Myocyte (in vitro differentiated cells): ENCODE results near the gene ARHGEF4. TPM values are rescaled to one million over a fixed set of nuclear protein-coding genes. Genes with fewer than 3 reads are reported as not detected.
"Not testable (repeated sequence)": the region's sequence is repeated elsewhere in the genome, so short reads cannot be mapped to it uniquely, and the experiment has no call there.

ENCODE experiments used
- DNase-seq: peaks from one replicate; pipeline ENCODE4 v3.0.0-alpha.2; 2012; ENCODE audit warnings: low read depth
- total RNA-seq: library from RNA; depleted of rRNA; stranded (reverse); fragments of >200 nt; gene quantifications from 2 replicates; pipeline ENCODE4 v1.2.3, GENCODE V29; 2014

ARHGEF4 gene
- total RNA-seq, 1 donor from 2014 or later = 0.86 TPM

GRCh38 chr2:131075578-131075977, 238.9 kb downstream of the ARHGEF4 start:
- DNase-seq = not testable (repeated sequence)

DNA sequence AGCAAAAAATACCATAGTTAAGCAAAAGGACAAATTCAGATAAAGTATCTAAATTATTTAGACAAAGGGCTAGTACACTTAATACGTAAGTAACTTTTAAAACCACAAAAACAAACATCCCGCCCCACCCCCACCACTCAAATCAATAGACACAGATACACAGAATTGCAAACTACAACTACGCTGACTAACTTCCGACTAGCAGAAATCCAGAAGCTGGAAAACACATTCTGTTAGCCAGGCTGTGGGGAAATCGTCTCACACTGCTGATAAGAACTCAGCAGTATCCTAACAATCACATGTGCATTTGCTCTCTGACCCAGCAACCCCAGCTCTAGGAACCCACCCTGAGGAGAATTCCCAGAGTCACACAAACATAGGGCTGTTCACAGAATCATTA, 240.0 kb downstream of the ARHGEF4 start:
- no peak for DNase-seq

DNA sequence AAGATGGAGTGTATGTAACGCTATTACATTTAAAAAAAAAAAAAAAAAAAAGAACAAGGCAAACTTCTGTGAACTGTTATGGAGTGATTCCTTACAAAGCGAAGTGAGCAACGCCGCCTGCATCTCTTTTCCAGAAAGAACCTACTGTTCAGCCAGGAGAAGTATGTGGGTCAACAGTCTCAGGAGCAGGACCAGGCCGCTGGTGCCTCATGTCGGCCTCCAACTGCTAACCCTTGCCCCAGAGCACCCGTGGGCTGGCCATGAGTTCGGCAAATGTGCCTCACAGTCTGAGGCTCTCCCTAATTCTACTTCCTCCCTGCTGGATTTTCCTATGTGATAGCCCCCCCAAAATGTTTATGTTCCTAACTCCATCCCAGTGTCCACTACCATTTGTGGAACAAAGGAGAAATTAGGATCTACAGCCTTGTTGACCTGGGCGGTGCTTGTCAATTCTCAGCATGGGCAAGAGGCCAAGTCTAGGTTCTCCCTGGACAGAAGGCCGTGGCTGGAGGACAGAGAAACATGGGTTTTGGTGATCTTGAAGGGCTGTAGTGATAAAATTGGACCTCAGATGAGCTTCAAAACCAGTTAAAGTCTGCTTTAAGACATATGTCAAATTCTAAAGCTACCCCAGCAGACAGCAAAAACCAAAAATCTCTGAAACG, 240.6 kb downstream of the ARHGEF4 start:
- no peak for DNase-seq

- no peak for DNase-seq
These were observed 241.3 kb downstream of the ARHGEF4 start for GRCh38 chr2:131077966-131078365.

DNA sequence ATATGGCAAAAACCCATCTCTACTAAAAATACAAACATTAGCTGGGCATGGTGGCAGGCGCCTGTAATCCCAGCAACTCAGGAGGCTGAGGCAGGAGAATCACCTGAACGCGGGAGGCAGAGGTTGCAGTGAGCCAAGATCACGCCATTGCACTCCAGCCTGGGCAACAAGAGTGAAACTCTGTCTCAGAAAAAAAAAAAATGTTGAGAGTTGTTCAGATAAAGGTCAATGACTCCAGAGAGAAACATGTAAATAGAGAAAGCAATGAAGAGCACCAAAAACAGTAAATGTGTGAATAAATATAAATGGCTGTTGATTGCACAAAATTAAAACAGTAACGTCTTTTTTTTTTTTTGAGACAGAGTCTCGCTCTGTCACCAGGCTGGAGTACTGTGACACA, 243.2 kb downstream of the ARHGEF4 start:
- DNase-seq = not testable (repeated sequence)

DNA sequence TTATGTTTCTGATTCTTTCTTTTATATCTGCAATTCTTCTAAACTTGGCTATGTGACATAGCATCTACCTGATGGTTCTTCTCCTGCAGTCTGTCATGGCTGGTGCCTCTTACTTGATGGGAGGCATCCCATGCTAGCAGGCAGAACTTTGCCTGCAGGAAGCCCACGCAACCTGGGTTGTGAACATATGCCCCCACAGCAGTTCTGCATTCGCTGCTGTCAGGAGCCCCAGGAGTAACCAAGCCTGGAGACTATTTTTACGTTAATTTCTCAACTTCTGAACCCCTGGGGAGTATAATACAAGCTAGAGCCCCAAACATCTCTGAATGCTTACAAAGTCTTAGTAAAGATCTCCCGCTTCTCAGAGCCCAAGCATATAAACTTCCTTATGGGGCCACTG, 244.5 kb downstream of the ARHGEF4 start:
- DNase-seq = no peak

DNA sequence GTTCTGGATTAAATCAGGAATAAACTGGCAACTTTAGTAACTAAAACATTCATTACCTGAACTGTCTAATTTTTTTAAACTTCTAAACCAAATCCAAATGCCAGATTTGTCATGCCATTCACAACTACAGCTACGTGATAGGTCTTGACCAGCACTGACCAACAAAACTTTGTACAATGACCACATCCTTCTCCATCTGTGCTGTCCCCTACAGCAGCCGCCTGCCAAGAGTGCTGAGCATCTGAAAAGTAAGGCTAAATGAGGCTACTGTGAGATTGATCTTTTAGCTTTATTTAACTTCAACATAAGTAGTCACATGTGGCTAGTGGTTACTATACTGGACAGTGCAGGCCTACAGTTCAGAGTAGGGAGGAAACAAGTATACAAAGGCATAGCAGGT, 248.9 kb downstream of the ARHGEF4 start:
- DNase-seq = peak; percentile 37

GRCh38 chr2:131092458-131093005, 255.8 kb downstream of the ARHGEF4 start:
- DNase-seq = no peak

GRCh38 chr2:131093006-131093695, 256.4 kb downstream of the ARHGEF4 start, which contains the start of gene FAM168B:
TSS of gene FAM168B (minus strand) at chr2:131093460. CDS start at chr2:131082646, 10,814 bp downstream.
- peak; percentile 91 for DNase-seq

DNA sequence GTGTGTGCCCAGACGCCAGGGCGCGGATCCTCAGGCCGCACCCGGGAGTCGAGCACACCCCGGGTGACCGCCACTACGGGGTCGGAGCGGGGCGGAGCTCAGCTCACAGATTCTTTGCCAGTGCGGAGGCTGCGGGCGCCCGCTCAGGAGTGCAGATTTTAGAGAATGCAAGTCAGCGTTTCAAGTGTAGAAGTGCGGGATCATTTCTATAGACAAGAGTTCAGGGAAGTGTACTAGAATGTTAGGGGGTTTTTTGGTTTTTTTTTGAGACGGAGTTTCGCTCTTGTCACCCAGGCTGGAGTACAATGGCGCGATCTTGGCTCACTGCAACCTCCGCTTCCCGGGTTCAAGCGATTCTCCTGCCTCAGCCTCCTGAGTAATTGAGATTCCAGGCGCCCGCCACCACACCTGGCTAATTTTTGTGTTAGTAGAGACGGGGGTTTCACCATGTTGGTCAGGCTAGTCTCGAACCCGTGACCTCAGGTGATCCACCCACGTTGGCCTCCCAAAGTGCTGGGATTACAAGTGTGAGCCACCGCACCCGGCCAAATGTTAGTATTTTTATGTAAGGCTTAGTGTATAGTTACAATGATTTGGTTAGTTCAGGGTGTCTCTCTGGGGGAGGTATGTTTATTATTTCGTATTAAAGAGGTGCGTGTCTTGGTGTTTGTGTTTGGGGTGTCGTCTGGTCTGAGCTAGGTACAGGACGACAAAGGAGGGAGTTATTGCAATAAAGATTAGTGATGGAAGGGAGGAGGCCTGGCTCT, 257.2 kb downstream of the ARHGEF4 start:
- no peak for DNase-seq

- DNase-seq = no peak
These were observed 258.0 kb downstream of the ARHGEF4 start for GRCh38 chr2:131094463-131095281.

Other genes starting within 250 kb of the ARHGEF4 start
- gene CFC1, start 237.3 kb upstream of the ARHGEF4 start, total RNA-seq = not detected in 2 replicates
- not detected in 2 replicates for gene POTEJ, start 225.5 kb upstream of the ARHGEF4 start, total RNA-seq
- not detected in 2 replicates for gene GPR148, start 107.8 kb upstream of the ARHGEF4 start, total RNA-seq
- gene AMER3, start 81.4 kb upstream of the ARHGEF4 start, total RNA-seq = not detected in 2 replicates